Right ventricle myocardium inferior (tissue), 1 donor: ENCODE data around the gene CBX7. TPM values are rescaled to one million over a fixed set of nuclear protein-coding genes. Genes with fewer than 3 reads are reported as not detected.
"Not testable (repeated sequence)": the region's sequence is repeated elsewhere in the genome, so short reads cannot be mapped to it uniquely, and the experiment has no call there.

Source experiments
- ATAC-seq: fragments of 200-7000 bp; cut with Tn5 transposase; one replicate; pipeline ENCODE4 v1.9.1; 2020; ENCODE audit warnings: mild to moderate bottlenecking, moderate library complexity
- DNase-seq: peaks from one replicate; pipeline ENCODE4 v3.0.0; 2021; ENCODE audit errors: missing footprints
- intact Hi-C: fragments of 100-400 bp; cut with DNase I; formaldehyde crosslinking; loops from one replicate; pipeline ENCODE4 v1.11.0; 2022
- total RNA-seq: library from RNA; stranded (reverse); fragmentation: NEBNext Ultra II Directional; extraction: Animal tissue kit (Norgen Biotek cat#: 25700); gene quantifications from one replicate; pipeline ENCODE4 v1.2.1, GENCODE V29; 2021
- donor health status: DM: no; HTN: yes; CAD: no; lungs with severe emphysema.

Gene CBX7
- total RNA-seq, 1 donor from 2014 or later = 66.0 TPM

- ATAC-seq (peak; percentile 78), DNase-seq (no peak)
- intact Hi-C loops = loop anchor here (10.0 kb wide), 1 partner anchor 349 kb away; the partner anchor contains the start of gene ATF4
Observed at GRCh38 chr22:39176143-39176713, 23.7 kb upstream of the CBX7 start.

- no peak for DNase-seq
- intact Hi-C loops = loop anchor here (2.0 to 10.0 kb wide), 2 partner anchors 59 to 349 kb away; partner anchors contain the start of gene ATF4
- no peak for ATAC-seq
Observed at GRCh38 chr22:39175353-39176142, 23.1 kb upstream of the CBX7 start.

GRCh38 chr22:39174498-39175352 is 22.2 kb upstream of the CBX7 start:
- ATAC-seq (peak; percentile 35), DNase-seq (peak; percentile 88)
- intact Hi-C loops = loop anchor here (2.0 to 10.0 kb wide), 2 partner anchors 60 to 350 kb away; partner anchors contain the start of gene ATF4

- DNase-seq (no peak), ATAC-seq (no peak)
- intact Hi-C loops = loop anchor here (2.0 to 10.0 kb wide), 2 partner anchors 61 to 351 kb away; partner anchors contain the start of gene ATF4
Observed at GRCh38 chr22:39173787-39174497, 21.5 kb upstream of the CBX7 start.

- intact Hi-C loops = loop anchor here (10.0 kb wide), 1 partner anchor 352 kb away; the partner anchor contains the start of gene ATF4
- no peak for ATAC-seq
- no peak for DNase-seq
Observed at GRCh38 chr22:39173050-39173706, 20.7 kb upstream of the CBX7 start.

- intact Hi-C loops = loop anchor here (10.0 kb wide), 1 partner anchor 352 kb away; the partner anchor contains the start of gene ATF4
- not testable (repeated sequence) for DNase-seq, ATAC-seq
Observed at GRCh38 chr22:39172265-39173049, 20.0 kb upstream of the CBX7 start.

GRCh38 chr22:39171623-39172264 is 19.3 kb upstream of the CBX7 start:
- intact Hi-C loops = loop anchor here (2.0 to 10.0 kb wide), 3 partner anchors 137 to 353 kb away; partner anchors contain the start of gene ATF4
- ATAC-seq (no peak), DNase-seq (no peak)

GRCh38 chr22:39170825-39171622 is 18.5 kb upstream of the CBX7 start:
- peak; percentile 92 for DNase-seq
- ATAC-seq = peak; percentile 83

GRCh38 chr22:39169797-39170466 is 17.5 kb upstream of the CBX7 start:
- ATAC-seq = no peak
- no peak for DNase-seq
- intact Hi-C loops = loop anchor here (2.0 to 10.0 kb wide), 3 partner anchors 139 to 355 kb away; partner anchors contain the start of gene ATF4

More at GRCh38 chr22:39170825-39171622, 18.5 kb upstream of the CBX7 start:
- intact Hi-C loops = loop anchor here (2.0 to 10.0 kb wide), 3 partner anchors 138 to 354 kb away; partner anchors contain the start of gene ATF4

- DNase-seq (no peak), ATAC-seq (no peak)
- intact Hi-C loops = no loop called here
Observed at GRCh38 chr22:39166547-39166946, 14.1 kb upstream of the CBX7 start.

- DNase-seq, ATAC-seq, intact Hi-C loops: not testable (repeated sequence)
Observed at GRCh38 chr22:39156093-39156492, 3.6 kb upstream of the CBX7 start.

GRCh38 chr22:39155421-39155820 is 2.9 kb upstream of the CBX7 start:
- intact Hi-C loops = no loop called here
- no peak for ATAC-seq
- DNase-seq = peak; percentile 46

GRCh38 chr22:39153220-39153717 is 789 bp upstream of the CBX7 start:
- intact Hi-C loops = loop anchor here (2.0 to 5.0 kb wide), 2 partner anchors 166 to 374 kb away; partner anchors contain the start of gene RPL3
- ATAC-seq = peak; percentile 5
- DNase-seq = peak; percentile 51

- intact Hi-C loops = loop anchor here (2.0 to 5.0 kb wide), 2 partner anchors 167 to 375 kb away; partner anchors contain the start of gene RPL3
- ATAC-seq = no peak
- no peak for DNase-seq
Observed at GRCh38 chr22:39152024-39152510, 413 bp downstream of the CBX7 start.
